H1 (cell line): Measurements from ENCODE around the gene NMT1. TPM values are rescaled to one million over a fixed set of nuclear protein-coding genes. Genes with fewer than 3 reads are reported as not detected.

Experiments
- CTCF ChIA-PET: fragments of 300-600 bp; sonication (Branson Sonifier 250); formaldehyde crosslinking; loops from one replicate; lab custom pipeline; 2021; ENCODE audit not compliant: partially characterized antibody; lab: Charles Lee
- POLR2A ChIA-PET: fragments of 300-600 bp; sonication (Branson Sonifier 250); formaldehyde crosslinking; loops from one replicate; lab custom pipeline; 2021; ENCODE audit warnings: inconsistent platforms; ENCODE audit not compliant: partially characterized antibody; lab: Charles Lee
- DNase-seq, 2 experiments: peaks; one replicate each; pipeline versions ENCODE4 v3.0.0 to v3.0.0-alpha.2; 2010 to 2022; ENCODE audit warnings: low spot score in 2 of 2, low read depth in 1 of 2, mixed read lengths in 1 of 2
- FAIRE-seq: peaks from 2 replicates; lab custom pipeline; 2011; peaks lifted over from hg19 to GRCh38; lab: Jason Lieb, UNC
- H2AFZ ChIP-seq: 2 replicates; pipeline ENCODE4 v1.8.1; 2012; ENCODE audit warnings: low read length, inconsistent platforms
- H2AK5ac ChIP-seq: 2 replicates; pipeline ENCODE4 v1.6.1; 2013; ENCODE audit warnings: low read depth, low read length
- H2BK120ac ChIP-seq: replicated peaks from 2 replicates; pipeline ENCODE3; 2013; ENCODE audit warnings: low read depth, low read length, inconsistent platforms
- H2BK12ac ChIP-seq: 2 replicates; pipeline ENCODE4 v1.6.1; 2013; ENCODE audit warnings: low read depth, low read length
- H2BK15ac ChIP-seq: 2 replicates; pipeline ENCODE4 v1.6.1; 2013; ENCODE audit warnings: low read length
- H2BK20ac ChIP-seq: 2 replicates; pipeline ENCODE4 v1.6.1; 2013; ENCODE audit warnings: low read length
- H2BK5ac ChIP-seq: 2 replicates; pipeline ENCODE4 v1.6.1; 2013; ENCODE audit warnings: low read depth, low read length
- H3K14ac ChIP-seq: 2 replicates; pipeline ENCODE4 v1.6.1; 2013; ENCODE audit warnings: inconsistent platforms; ENCODE audit not compliant: insufficient read length
- H3K18ac ChIP-seq: 2 replicates; pipeline ENCODE4 v1.6.1; 2013; ENCODE audit warnings: low read length; ENCODE audit errors: extremely low read depth
- H3K23ac ChIP-seq: 2 replicates; pipeline ENCODE4 v1.6.1; 2013; ENCODE audit warnings: inconsistent platforms; ENCODE audit not compliant: insufficient read length
- H3K23me2 ChIP-seq: 2 replicates; pipeline ENCODE4 v1.6.1; 2013; ENCODE audit warnings: low read depth, low read length
- H3K27ac ChIP-seq: 2 replicates; pipeline ENCODE4 v1.6.1; 2011; ENCODE audit warnings: low read depth, low read length, inconsistent platforms
- H3K27me3 ChIP-seq, 4 experiments: replicated peaks in 1 of 4; 1 replicate in 1 of 4; 2 replicates in 3 of 4; pipeline versions ENCODE4 v1.6.1 to v1.8.1; 2011 to 2013; ENCODE audit warnings: low read length in 3 of 4, mild to moderate bottlenecking in 3 of 4, inconsistent platforms in 2 of 4, mixed read lengths in 2 of 4, moderate library complexity in 1 of 4; ENCODE audit not compliant: control insufficient read depth in 3 of 4, insufficient read depth in 3 of 4; ENCODE audit errors: extremely low read depth in 1 of 4
- H3K36me3 ChIP-seq, 4 experiments: 2 replicates each; pipeline versions ENCODE4 v1.6.1 to v1.8.1; 2011 to 2013; ENCODE audit warnings: mild to moderate bottlenecking in 4 of 4, low read length in 3 of 4, moderate library complexity in 2 of 4, control low read depth in 1 of 4, inconsistent platforms in 1 of 4; ENCODE audit not compliant: insufficient read depth in 4 of 4, control insufficient read depth in 2 of 4
- H3K4ac ChIP-seq: replicated peaks from 2 replicates; pipeline ENCODE3; 2013; ENCODE audit warnings: low read length, low read depth, mixed read lengths, inconsistent platforms; ENCODE audit not compliant: insufficient read length
- H3K4me1 ChIP-seq, 4 experiments: replicated peaks in 1 of 4; 1 replicate in 1 of 4; 2 replicates in 3 of 4; pipeline versions ENCODE4 v1.6.1 to v1.8.1; 2011 to 2013; ENCODE audit warnings: low read length in 3 of 4, inconsistent platforms in 2 of 4, mixed read lengths in 1 of 4; ENCODE audit not compliant: insufficient read depth in 4 of 4, control insufficient read depth in 3 of 4
- H3K4me2 ChIP-seq, 2 experiments: 2 replicates each; pipeline versions ENCODE4 v1.6.1 to v1.8.1; 2011 to 2013; ENCODE audit warnings: low read depth in 2 of 2, low read length in 2 of 2, control low read depth in 1 of 2, inconsistent platforms in 1 of 2, mild to moderate bottlenecking in 1 of 2; ENCODE audit not compliant: insufficient read depth in 1 of 2
- H3K4me3 ChIP-seq, 4 experiments: fragments of 200-600, 300-600 bp in 1 of 4; sonication (generic), shearing (Covaris generic), sonication (Bioruptor Twin) in 1 of 4; 2 replicates each; pipeline versions ENCODE4 v1.5.1 to v1.8.1; 2011 to 2016; ENCODE audit warnings: low read length in 4 of 4, low read depth in 3 of 4, control low read depth in 2 of 4, inconsistent platforms in 2 of 4, mild to moderate bottlenecking in 2 of 4, mixed read lengths in 1 of 4, moderate library complexity in 1 of 4; ENCODE audit not compliant: insufficient read depth in 2 of 4; ENCODE audit errors: extremely low read depth in 1 of 4
- H3K56ac ChIP-seq: replicated peaks from 2 replicates; pipeline ENCODE3; 2013; ENCODE audit warnings: low read depth, mild to moderate bottlenecking, mixed read lengths, low read length, inconsistent platforms; ENCODE audit not compliant: insufficient read length
- H3K79me1 ChIP-seq: 2 replicates; pipeline ENCODE4 v1.6.1; 2013; ENCODE audit warnings: low read depth, low read length, control low read depth
- H3K79me2 ChIP-seq, 2 experiments: 2 replicates each; pipeline versions ENCODE4 v1.6.1 to v1.8.1; 2012 to 2013; ENCODE audit warnings: low read length in 2 of 2, mild to moderate bottlenecking in 2 of 2, inconsistent platforms in 1 of 2; ENCODE audit not compliant: insufficient read depth in 2 of 2, control insufficient read depth in 1 of 2
- H3K9ac ChIP-seq, 4 experiments: replicated peaks in 1 of 4; 1 replicate in 1 of 4; 2 replicates in 3 of 4; pipeline versions ENCODE4 v1.6.1 to v1.8.1; 2011 to 2013; ENCODE audit warnings: low read depth in 3 of 4, low read length in 3 of 4, control low read depth in 2 of 4, mild to moderate bottlenecking in 2 of 4, moderate library complexity in 2 of 4, inconsistent platforms in 1 of 4; ENCODE audit errors: extremely low read depth in 1 of 4
- H3K9me3 ChIP-seq, 2 experiments: 2 replicates each; pipeline versions ENCODE4 v1.6.1 to v1.8.1; 2012 to 2013; ENCODE audit warnings: mild to moderate bottlenecking in 2 of 2, moderate library complexity in 2 of 2, control low read depth in 1 of 2, inconsistent platforms in 1 of 2, low read depth in 1 of 2, low read length in 1 of 2, mixed read lengths in 1 of 2; ENCODE audit not compliant: insufficient read depth in 2 of 2
- H4K20me1 ChIP-seq, 2 experiments: replicated peaks in 1 of 2; 2 replicates each; pipeline versions ENCODE3 to v1.8.1; 2011 to 2013; ENCODE audit warnings: inconsistent platforms in 2 of 2, low read length in 2 of 2, mild to moderate bottlenecking in 1 of 2; ENCODE audit not compliant: insufficient read depth in 2 of 2, control insufficient read depth in 1 of 2
- H4K5ac ChIP-seq: 2 replicates; pipeline ENCODE4 v1.6.1; 2013; ENCODE audit warnings: low read length, low read depth, mixed read lengths, inconsistent platforms; ENCODE audit not compliant: insufficient read length
- H4K8ac ChIP-seq: 2 replicates; pipeline ENCODE4 v1.8.0; 2013; ENCODE audit warnings: mild to moderate bottlenecking, moderate library complexity, low read length, inconsistent platforms; ENCODE audit not compliant: insufficient read depth; ENCODE audit errors: extremely low read depth
- H4K91ac ChIP-seq: replicated peaks from 2 replicates; pipeline ENCODE3; 2013; ENCODE audit warnings: low read length, mixed read lengths, inconsistent platforms; ENCODE audit not compliant: insufficient read length
- CBX8 ChIP-seq: fragments of 300-800, 300-1000 bp; sonication (generic); IDR thresholded peaks from 2 replicates; pipeline ENCODE4 v1.7.1; 2016; ENCODE audit warnings: low read depth, low read length, borderline replicate concordance
- EGR1 ChIP-seq: IDR thresholded peaks from 2 replicates; pipeline ENCODE4 v1.6.1; 2011; ENCODE audit warnings: low read depth, low read length, borderline replicate concordance
- KDM1A ChIP-seq: fragments of 200-600, 300-600 bp; sonication (generic); IDR thresholded peaks from 2 replicates; pipeline ENCODE4 v1.7.1; 2016; ENCODE audit warnings: mild to moderate bottlenecking, low read length, borderline replicate concordance
- KDM4A ChIP-seq: IDR thresholded peaks from one replicate; pipeline ENCODE4 v1.7.1; 2012; ENCODE audit warnings: low read depth, mild to moderate bottlenecking, moderate library complexity, low read length, inconsistent platforms; ENCODE audit not compliant: severe bottlenecking
- WGBS, 2 experiments: shearing (Covaris generic) in 1 of 2; methylation state at CpG; one replicate each; pipeline versions ENCODE4 v1.1.6 to v1.1.7; 2013 to 2015; ENCODE audit warnings: low lambda C conversion rate in 2 of 2, mixed read lengths in 2 of 2, inconsistent platforms in 1 of 2, low coverage in 1 of 2, missing lambda C conversion rate in 1 of 2; ENCODE audit not compliant: insufficient replicate concordance in 2 of 2, insufficient coverage in 1 of 2, insufficient read length in 1 of 2; ENCODE audit errors: extremely low coverage in 1 of 2, missing lambda C conversion rate in 1 of 2; 5-methylcytosine and 5-hydroxymethylcytosine counted together
- polyA plus RNA-seq, 7 experiments: library from polyadenylated mRNA; depleted of rRNA in 3 of 7; stranded (reverse) in 5 of 7; unstranded in 2 of 7; fragments of >200 nt in 5 of 7; fragments of 200-250 nt in 2 of 7; gene quantifications; 1 replicate in 5 of 7; 2 replicates in 1 of 7; 4 replicates in 1 of 7; pipeline versions ENCODE4 v1.2.1 to v1.2.3, GENCODE V29; 2011 to 2013; ENCODE audit warnings: missing spikeins in 2 of 7, mixed read lengths in 2 of 7
- total RNA-seq: library from RNA; stranded (reverse); fragmentation: NEBNext Ultra II Directional; extraction: Animal tissue kit (Norgen Biotek cat#: 25700); gene quantifications from 2 replicates; pipeline ENCODE4 v1.2.1, GENCODE V29; 2021

The NMT1 gene
- total and polyA plus RNA-seq, 2 of the 8 experiments (the other 6 are each of a cell fraction or from before 2014, with no cell fraction given): 42.9 to 149 TPM

- Histone ChIP-seq H3K14ac (no peak overlapping the region), H3K9me3 (no peaks in the 10 kb centered on the region), H3K4me1 (peaks cover 0 to 5% (median 2%) of the 10 kb centered on the region in 4 experiments; a peak in 3 of 7 replicates), H2AK5ac (no peak overlapping the region), H3K79me1 (no peaks in the 10 kb centered on the region), H3K23ac (no peak overlapping the region), H3K18ac (peak overlapping the region; percentile 73; the same call in 1 of the 2 replicates), H3K4me3 (peak overlapping the region; percentile 26 to 65 (median 58)), H2BK20ac (no peak overlapping the region), H3K27ac (no peak overlapping the region), H4K91ac (no peak overlapping the region), H3K27me3 (no peaks in the 10 kb centered on the region), H3K9ac (peak overlapping the region in 2 of 4 experiments; percentile 7 to 9; a peak in 1 of 7 replicates), H4K8ac (peak overlapping the region; percentile 94; the same call in 1 of the 2 replicates), H2AFZ (0 out of 2 replicates have a peak overlapping the region, but pooled peaks have one; percentile 3), H3K36me3 (no peaks in the 10 kb centered on the region), H2BK15ac (no peak overlapping the region), H2BK5ac (0 out of 2 replicates have a peak overlapping the region, but pooled peaks have one; percentile 36), H3K79me2 (no peaks in the 10 kb centered on the region), H3K56ac (no peak overlapping the region), H3K4me2 (peak overlapping the region; percentile 58 to 81), H2BK120ac (no peak overlapping the region), H4K5ac (no peak overlapping the region), H3K23me2 (peaks cover 6% of the 10 kb centered on the region), H3K4ac (no peak overlapping the region), H2BK12ac (0 out of 2 replicates have a peak overlapping the region, but pooled peaks have one; percentile 39), H4K20me1 (peaks cover 3 to 6% of the 10 kb centered on the region in 2 experiments)
- 86% methylated on average over 21 of the region's 21 CpGs; no CpG with 5 or more reads in 1 of the 2 experiments for WGBS, 2 experiments
- DNase-seq (no peak), FAIRE-seq (no peak)
- ChIA-PET POLR2A (interaction anchor here (1.1 to 15.8 kb wide), 7 partner anchors 8 to 216 kb away, joined by 3 to 185 read pairs (median 8); partner anchors contain the start of genes HEXIM1 and HEXIM2), CTCF (interaction anchor here (0.6 to 11.7 kb wide), 59 partner anchors 9 to 299 kb away, joined by 3 to 156 read pairs (median 5); partner anchors contain the start of genes FMNL1, HEXIM1 and HEXIM2)
- TF ChIP-seq KDM1A (no peak), KDM4A (peak; percentile 44), CBX8 (no peak), EGR1 (no peak)
These were observed 75.1 kb downstream of the NMT1 start for GRCh38 chr17:45135978-45136791.
